ENCODE measurements around the gene FAM174B.
A peak's percentile ranks its signal among the peaks of the same experiment; 100 is the strongest.

Gene FAM174B

GRCh38 chr15:92661069-92661468 lies 5.5 kb upstream of the FAM174B start:
- no peak for DNase-seq (ENCODE audit: low read depth in 1 of 2, low spot score in 1 of 2)
- in situ Hi-C loops (cut with HindIII; ENCODE audit: low pct_unique_long_range_greater_than_20kb, low sequenced_read_pairs) = no loop called here
- no peak for TF ChIP-seq JUND (IDR thresholded peaks at IDR 0.05; ENCODE audit: low read depth)

GRCh38 chr15:92657486-92657885 lies 1.9 kb upstream of the FAM174B start:
- in situ Hi-C loops (cut with HindIII; ENCODE audit: low pct_unique_long_range_greater_than_20kb, low sequenced_read_pairs) = no loop called here
- TF ChIP-seq JUND (IDR thresholded peaks at IDR 0.05; ENCODE audit: low read depth) = no peak
- no peak for DNase-seq (ENCODE audit: low read depth in 1 of 2, low spot score in 1 of 2)

GRCh38 chr15:92656089-92656488 lies 514 bp upstream of the FAM174B start:
- no peak for DNase-seq (ENCODE audit: low read depth in 1 of 2, low spot score in 1 of 2)
- no peak for TF ChIP-seq JUND (IDR thresholded peaks at IDR 0.05; ENCODE audit: low read depth)
- in situ Hi-C loops (cut with HindIII; ENCODE audit: low pct_unique_long_range_greater_than_20kb, low sequenced_read_pairs) = no loop called here

- DNase-seq (ENCODE audit: low read depth in 1 of 2, low spot score in 1 of 2) = no peak
- TF ChIP-seq JUND (IDR thresholded peaks at IDR 0.05; ENCODE audit: low read depth) = no peak
Measured at GRCh38 chr15:92654662-92655061, 913 bp downstream of the FAM174B start.

GRCh38 chr15:92653836-92654539 lies 1.6 kb downstream of the FAM174B start:
- in situ Hi-C loops (cut with HindIII; ENCODE audit: low pct_unique_long_range_greater_than_20kb, low sequenced_read_pairs) = no loop called here
- no peak for TF ChIP-seq JUND (IDR thresholded peaks at IDR 0.05; ENCODE audit: low read depth)
- peak; percentile 83 to 91 for DNase-seq (ENCODE audit: low read depth in 1 of 2, low spot score in 1 of 2)

More at GRCh38 chr15:92654662-92655061, 913 bp downstream of the FAM174B start:
- in situ Hi-C loops (cut with HindIII; ENCODE audit: low pct_unique_long_range_greater_than_20kb, low sequenced_read_pairs) = no loop called here

- in situ Hi-C loops (cut with HindIII; ENCODE audit: low pct_unique_long_range_greater_than_20kb, low sequenced_read_pairs) = no loop called here
- no peak for TF ChIP-seq JUND (IDR thresholded peaks at IDR 0.05; ENCODE audit: low read depth)
- no peak for DNase-seq (ENCODE audit: low read depth in 1 of 2, low spot score in 1 of 2)
Measured at GRCh38 chr15:92653366-92653765, 2.2 kb downstream of the FAM174B start.

GRCh38 chr15:92652576-92652966 lies 3.0 kb downstream of the FAM174B start:
- DNase-seq (ENCODE audit: low read depth in 1 of 2, low spot score in 1 of 2) = peak in 1 of 2 experiments; percentile 76
- in situ Hi-C loops (cut with HindIII; ENCODE audit: low pct_unique_long_range_greater_than_20kb, low sequenced_read_pairs) = no loop called here
- no peak for TF ChIP-seq JUND (IDR thresholded peaks at IDR 0.05; ENCODE audit: low read depth)

- no peak for TF ChIP-seq JUND (IDR thresholded peaks at IDR 0.05; ENCODE audit: low read depth)
- in situ Hi-C loops (cut with HindIII; ENCODE audit: low pct_unique_long_range_greater_than_20kb, low sequenced_read_pairs) = no loop called here
Measured at GRCh38 chr15:92651877-92652575, 3.5 kb downstream of the FAM174B start.

GRCh38 chr15:92650966-92651365 lies 4.6 kb downstream of the FAM174B start:
- no peak for DNase-seq (ENCODE audit: low read depth in 1 of 2, low spot score in 1 of 2)
- no peak for TF ChIP-seq JUND (IDR thresholded peaks at IDR 0.05; ENCODE audit: low read depth)
- in situ Hi-C loops (cut with HindIII; ENCODE audit: low pct_unique_long_range_greater_than_20kb, low sequenced_read_pairs) = no loop called here

More at GRCh38 chr15:92651877-92652575, 3.5 kb downstream of the FAM174B start:
- no peak for DNase-seq (ENCODE audit: low read depth in 1 of 2, low spot score in 1 of 2)

GRCh38 chr15:92650256-92650655 lies 5.3 kb downstream of the FAM174B start:
- TF ChIP-seq JUND (IDR thresholded peaks at IDR 0.05; ENCODE audit: low read depth) = no peak
- in situ Hi-C loops (cut with HindIII; ENCODE audit: low pct_unique_long_range_greater_than_20kb, low sequenced_read_pairs) = no loop called here
- DNase-seq (ENCODE audit: low read depth in 1 of 2, low spot score in 1 of 2) = no peak

- in situ Hi-C loops (cut with HindIII; ENCODE audit: low pct_unique_long_range_greater_than_20kb, low sequenced_read_pairs) = no loop called here
- peak in 1 of 2 experiments; percentile 88 for DNase-seq (ENCODE audit: low read depth in 1 of 2, low spot score in 1 of 2)
- TF ChIP-seq JUND (IDR thresholded peaks at IDR 0.05; ENCODE audit: low read depth) = no peak
Measured at GRCh38 chr15:92648190-92648875, 7.2 kb downstream of the FAM174B start.

- no peak for DNase-seq (ENCODE audit: low read depth in 1 of 2, low spot score in 1 of 2)
Measured at GRCh38 chr15:92647467-92648163, 8.0 kb downstream of the FAM174B start.

More at GRCh38 chr15:92647467-92648163, 8.0 kb downstream of the FAM174B start:
- in situ Hi-C loops (cut with HindIII; ENCODE audit: low pct_unique_long_range_greater_than_20kb, low sequenced_read_pairs) = no loop called here
- no peak for TF ChIP-seq JUND (IDR thresholded peaks at IDR 0.05; ENCODE audit: low read depth)

Data from T47D (cell line).